ENCODE measurements around the gene NUDT1.

GRCh38 chr7:2202901-2203765 lies 38.9 kb upstream of the NUDT1 start:
- TF ChIP-seq CTCF (conservative IDR thresholded peaks at IDR 0.05 in 1 of 2, IDR thresholded peaks at IDR 0.05 in 1 of 2; ENCODE audit: extremely low read depth in 1 of 2, insufficient read depth in 1 of 2, low read depth in 1 of 2, low read length in 2 of 2) (no peak), EZH2 (IDR thresholded peaks at IDR 0.05; ENCODE audit: borderline replicate concordance, low read length) (no peak)

Measured in mammary epithelial cell (primary cell).